ENCODE data around the gene ELF2. TPM values are rescaled to one million over a fixed set of nuclear protein-coding genes. Genes with fewer than 3 reads are reported as not detected.

ELF2 gene
- polyA plus RNA-seq, 1 experiment = 40.4 TPM

DNA sequence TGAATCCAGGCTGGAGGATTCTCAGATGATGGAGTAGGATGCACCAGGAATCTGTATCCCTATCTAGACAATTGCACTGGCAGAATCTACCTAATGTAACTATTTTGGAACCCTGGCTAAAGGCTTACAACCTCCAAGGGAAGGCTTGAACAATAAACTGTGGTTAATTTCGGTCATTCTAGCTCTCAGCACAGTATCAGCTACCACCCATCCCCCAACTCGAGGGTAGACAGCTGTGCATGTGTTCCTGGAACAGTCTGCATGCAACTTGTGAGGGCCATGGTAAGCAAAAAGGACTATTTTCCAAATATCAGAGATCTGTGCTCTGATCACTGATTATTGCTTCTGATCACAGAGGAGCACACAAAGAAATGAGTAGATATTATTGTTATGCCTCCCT is 34.0 kb downstream of the ELF2 start:
- TF ChIP-seq, protein P1, sequence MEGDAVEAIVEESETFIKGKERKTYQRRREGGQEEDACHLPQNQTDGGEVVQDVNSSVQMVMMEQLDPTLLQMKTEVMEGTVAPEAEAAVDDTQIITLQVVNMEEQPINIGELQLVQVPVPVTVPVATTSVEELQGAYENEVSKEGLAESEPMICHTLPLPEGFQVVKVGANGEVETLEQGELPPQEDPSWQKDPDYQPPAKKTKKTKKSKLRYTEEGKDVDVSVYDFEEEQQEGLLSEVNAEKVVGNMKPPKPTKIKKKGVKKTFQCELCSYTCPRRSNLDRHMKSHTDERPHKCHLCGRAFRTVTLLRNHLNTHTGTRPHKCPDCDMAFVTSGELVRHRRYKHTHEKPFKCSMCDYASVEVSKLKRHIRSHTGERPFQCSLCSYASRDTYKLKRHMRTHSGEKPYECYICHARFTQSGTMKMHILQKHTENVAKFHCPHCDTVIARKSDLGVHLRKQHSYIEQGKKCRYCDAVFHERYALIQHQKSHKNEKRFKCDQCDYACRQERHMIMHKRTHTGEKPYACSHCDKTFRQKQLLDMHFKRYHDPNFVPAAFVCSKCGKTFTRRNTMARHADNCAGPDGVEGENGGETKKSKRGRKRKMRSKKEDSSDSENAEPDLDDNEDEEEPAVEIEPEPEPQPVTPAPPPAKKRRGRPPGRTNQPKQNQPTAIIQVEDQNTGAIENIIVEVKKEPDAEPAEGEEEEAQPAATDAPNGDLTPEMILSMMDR (IDR thresholded peaks at IDR 0.05; ENCODE audit: low read depth, low read length) = no peak
- Histone ChIP-seq H3K27me3 (ENCODE audit: control insufficient read depth, insufficient read depth, low read length) (no peaks in the 10 kb centered on the region), H3K27ac (ENCODE audit: low read depth, low read length) (no peak overlapping the region), H3K9me3 (ENCODE audit: control insufficient read depth, insufficient read depth, low read length) (peaks cover 3% of the 10 kb centered on the region; the same call in 1 of the 2 replicates), H3K4me3 (ENCODE audit: low read depth, low read length) (no peak overlapping the region)
- ChIA-PET CTCF (interaction anchor here (0.7 kb wide), 1 partner anchor 468 kb away, joined by 3 read pairs; no protein-coding TSS in a partner anchor), POLR2A (no interaction called here)
- DNase-seq (ENCODE audit: low read depth, low spot score) = no peak

DNA sequence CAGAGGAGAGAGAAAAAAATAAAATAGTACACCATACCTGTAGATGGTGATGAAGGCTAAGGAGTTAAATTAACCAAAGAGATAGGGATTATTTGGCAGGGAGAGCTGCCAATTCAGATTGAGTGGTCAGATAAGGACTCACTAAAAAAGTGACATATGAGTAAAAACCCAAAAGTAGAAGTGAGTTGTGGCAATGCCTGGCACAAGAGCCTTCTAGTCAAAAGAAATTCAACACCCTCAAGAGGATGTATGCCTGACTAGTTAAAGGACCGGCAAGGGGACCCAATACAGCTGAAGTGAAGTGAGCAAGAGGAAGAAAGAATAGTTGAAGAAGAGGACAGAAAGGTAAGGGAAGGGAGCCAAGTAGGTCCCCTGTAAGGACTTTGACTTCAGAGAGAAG is 34.9 kb downstream of the ELF2 start:
- CTCF ChIA-PET = interaction anchor here (0.6 kb wide), 1 partner anchor 9 kb away, joined by 3 read pairs; no protein-coding TSS in a partner anchor
- POLR2A ChIA-PET = no interaction called here

DNA sequence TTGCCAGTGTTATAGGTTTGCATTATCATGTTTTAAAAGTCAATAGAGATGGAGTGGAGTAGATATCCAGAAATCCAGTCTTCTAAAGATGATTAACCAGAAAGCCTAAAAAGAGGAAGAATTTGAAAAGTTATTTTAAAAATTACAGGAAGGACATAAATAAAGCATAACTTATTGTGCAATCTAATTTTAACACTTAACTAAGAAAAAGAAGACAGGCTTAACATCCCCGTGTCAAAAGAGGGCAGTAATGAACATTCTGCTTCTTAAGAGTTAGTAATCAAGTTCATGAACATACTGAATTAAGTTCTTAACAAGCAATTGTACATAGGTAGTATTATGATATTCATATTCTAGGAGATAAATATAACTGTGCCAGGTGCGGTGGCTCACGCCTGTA is 39.3 kb downstream of the ELF2 start:
- TF ChIP-seq, protein P1 (IDR thresholded peaks at IDR 0.05; ENCODE audit: low read depth, low read length) = no peak
- Histone ChIP-seq H3K27ac (ENCODE audit: low read depth, low read length) (no peak overlapping the region), H3K27me3 (ENCODE audit: control insufficient read depth, insufficient read depth, low read length) (no peaks in the 10 kb centered on the region), H3K9me3 (ENCODE audit: control insufficient read depth, insufficient read depth, low read length) (no peaks in the 10 kb centered on the region), H3K4me3 (ENCODE audit: low read depth, low read length) (no peak overlapping the region)
- ChIA-PET POLR2A (no interaction called here), CTCF (no interaction called here)
- no peak for DNase-seq (ENCODE audit: low read depth, low spot score)

More for the DNA sequence above, 34.9 kb downstream of the ELF2 start:
- Histone ChIP-seq H3K27me3 (ENCODE audit: control insufficient read depth, insufficient read depth, low read length) (no peaks in the 10 kb centered on the region), H3K9me3 (ENCODE audit: control insufficient read depth, insufficient read depth, low read length) (peaks cover 3% of the 10 kb centered on the region; the same call in 1 of the 2 replicates), H3K27ac (ENCODE audit: low read depth, low read length) (no peak overlapping the region), H3K4me3 (ENCODE audit: low read depth, low read length) (no peak overlapping the region)
- DNase-seq (ENCODE audit: low read depth, low spot score) = no peak
- TF ChIP-seq, protein P1 (IDR thresholded peaks at IDR 0.05; ENCODE audit: low read depth, low read length) = no peak

DNA sequence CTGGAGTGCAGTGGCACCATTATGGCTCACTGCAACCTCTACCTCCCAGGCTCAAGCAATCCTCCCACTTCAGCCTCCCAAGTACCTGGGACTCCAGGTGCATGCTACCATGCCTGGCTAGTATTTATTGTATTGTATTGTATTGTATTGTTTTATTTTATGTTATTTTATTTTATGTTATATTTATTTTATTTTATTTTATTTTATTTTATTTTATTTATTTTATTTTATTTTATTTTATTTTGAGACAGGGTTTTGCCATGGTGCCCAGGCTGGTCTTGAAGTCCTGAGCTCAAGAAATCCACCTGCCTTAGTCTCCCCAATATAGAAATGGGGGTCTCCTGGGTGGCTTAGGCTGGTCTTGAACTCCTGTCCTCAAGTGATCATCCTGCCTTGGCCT is 42.6 kb downstream of the ELF2 start:
- CTCF ChIA-PET = no interaction called here

DNA sequence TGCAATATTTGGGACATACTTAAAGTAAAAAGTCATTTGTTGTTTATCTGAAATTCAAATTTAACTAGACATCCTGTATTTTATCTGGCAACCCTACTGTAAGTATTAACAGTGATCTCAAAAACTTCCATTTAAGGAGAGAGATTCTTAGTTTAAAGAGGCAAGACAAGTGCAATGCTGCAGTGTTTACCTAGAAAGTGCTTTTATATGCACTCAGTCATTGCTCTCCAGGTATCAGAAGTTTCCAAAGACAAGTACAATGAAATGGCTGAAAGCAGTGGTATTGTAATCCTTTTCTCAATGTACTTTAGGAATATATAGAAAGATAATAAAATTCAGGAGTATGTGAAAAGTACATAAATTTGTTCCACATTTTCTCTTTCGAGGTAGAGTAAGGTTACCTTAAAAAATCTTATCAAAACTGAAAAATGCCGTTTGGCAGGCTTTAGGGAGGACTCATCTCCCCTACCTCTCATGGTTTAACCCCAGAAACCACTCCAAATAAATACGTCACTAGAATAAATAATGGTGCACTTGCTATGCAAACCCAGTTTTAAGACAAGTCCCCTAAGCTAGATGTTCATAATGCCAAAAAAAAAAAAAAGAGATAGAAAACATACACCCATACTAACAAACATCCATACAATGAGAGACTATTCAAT is 45.7 kb downstream of the ELF2 start:
- Histone ChIP-seq H3K9me3 (ENCODE audit: control insufficient read depth, insufficient read depth, low read length) (no peaks in the 10 kb centered on the region), H3K4me3 (ENCODE audit: low read depth, low read length) (no peak overlapping the region), H3K27me3 (ENCODE audit: control insufficient read depth, insufficient read depth, low read length) (no peaks in the 10 kb centered on the region), H3K27ac (ENCODE audit: low read depth, low read length) (no peak overlapping the region)
- ChIA-PET CTCF (interaction anchor here (1.6 kb wide), 1 partner anchor 164 kb away, joined by 3 read pairs; no protein-coding TSS in a partner anchor), POLR2A (no interaction called here)
- no peak for DNase-seq (ENCODE audit: low read depth, low spot score)
- TF ChIP-seq, protein P1 (IDR thresholded peaks at IDR 0.05; ENCODE audit: low read depth, low read length) = no peak

More for the DNA sequence above, 42.6 kb downstream of the ELF2 start:
- H3K9me3 ChIP-seq (ENCODE audit: control insufficient read depth, insufficient read depth, low read length) = no peaks in the 10 kb centered on the region
- no peaks in the 10 kb centered on the region for H3K27me3 ChIP-seq (ENCODE audit: control insufficient read depth, insufficient read depth, low read length)
- H3K4me3 ChIP-seq (ENCODE audit: low read depth, low read length) = no peak overlapping the region
- no peak overlapping the region for H3K27ac ChIP-seq (ENCODE audit: low read depth, low read length)
- TF ChIP-seq, protein P1 (IDR thresholded peaks at IDR 0.05; ENCODE audit: low read depth, low read length) = no peak
- POLR2A ChIA-PET = no interaction called here
- DNase-seq (ENCODE audit: low read depth, low spot score) = no peak
